Fibroblast of lung (primary cell): ENCODE measurements around the gene B3GALT2. TPM values are rescaled to one million over a fixed set of nuclear protein-coding genes. Genes with fewer than 3 reads are reported as not detected.
A peak's percentile ranks its signal among the peaks of the same experiment; 100 is the strongest.

Experiments
- DNase-seq, 2 donors: peaks; one replicate each; pipeline versions ENCODE4 v3.0.0 to v3.0.0-alpha.2; 2010; ENCODE audit warnings: low read depth in 2 of 2
- H2AFZ ChIP-seq: 2 replicates; pipeline ENCODE4 v1.5.1; 2012; ENCODE audit warnings: low read length, control low read depth, inconsistent platforms
- H3K27ac ChIP-seq: 2 replicates; pipeline ENCODE4 v1.5.1; 2011; ENCODE audit warnings: low read length, control low read depth; ENCODE audit not compliant: insufficient read depth
- H3K27me3 ChIP-seq: 2 replicates; pipeline ENCODE4 v1.5.1; 2011; ENCODE audit warnings: mild to moderate bottlenecking, low read length; ENCODE audit not compliant: control insufficient read depth, insufficient read depth
- H3K36me3 ChIP-seq: 2 replicates; pipeline ENCODE4 v1.5.1; 2011; ENCODE audit warnings: low read length; ENCODE audit not compliant: control insufficient read depth, insufficient read depth
- H3K4me1 ChIP-seq: 2 replicates; pipeline ENCODE4 v1.5.1; 2011; ENCODE audit warnings: low read length; ENCODE audit not compliant: control insufficient read depth, insufficient read depth; ENCODE audit errors: extremely low read depth
- H3K4me2 ChIP-seq: 2 replicates; pipeline ENCODE4 v1.5.1; 2011; ENCODE audit warnings: low read length, control low read depth; ENCODE audit not compliant: insufficient read depth; ENCODE audit errors: extremely low read depth
- H3K4me3 ChIP-seq, 4 experiments: fragments of 200-600 bp in 1 of 4; sonication (generic) in 1 of 4; replicated peaks in 1 of 4; 2 replicates each; pipeline ENCODE4 v1.5.1; 2011 to 2016; ENCODE audit warnings: low read length in 4 of 4, low read depth in 3 of 4, mild to moderate bottlenecking in 3 of 4, control low read depth in 2 of 4, inconsistent platforms in 1 of 4, mixed read lengths in 1 of 4; ENCODE audit not compliant: insufficient read depth in 1 of 4; ENCODE audit errors: control extremely low read depth in 1 of 4
- H3K79me2 ChIP-seq: 2 replicates; pipeline ENCODE4 v1.5.1; 2012; ENCODE audit warnings: mild to moderate bottlenecking, low read length, inconsistent platforms; ENCODE audit not compliant: control insufficient read depth, insufficient read depth
- H3K9ac ChIP-seq: 2 replicates; pipeline ENCODE4 v1.5.1; 2011; ENCODE audit warnings: mild to moderate bottlenecking, low read length, control low read depth; ENCODE audit not compliant: insufficient read depth
- H3K9me3 ChIP-seq: 2 replicates; pipeline ENCODE4 v1.5.1; 2012; ENCODE audit warnings: low read depth, low read length; ENCODE audit not compliant: control insufficient read depth, insufficient read depth
- H4K20me1 ChIP-seq: 2 replicates; pipeline ENCODE4 v1.5.1; 2011; ENCODE audit warnings: low read length; ENCODE audit not compliant: control insufficient read depth, insufficient read depth; ENCODE audit errors: extremely low read depth
- CTCF ChIP-seq, 2 donors: IDR thresholded peaks in 1 of 2; conservative IDR thresholded peaks in 1 of 2; 1 replicate in 1 of 2; 2 replicates in 1 of 2; pipeline ENCODE4 v1.5.1; 2011 to 2012; ENCODE audit warnings: low read length in 2 of 2, control low read depth in 1 of 2, inconsistent platforms in 1 of 2, low read depth in 1 of 2, mild to moderate bottlenecking in 1 of 2
- EZH2 ChIP-seq: IDR thresholded peaks from 2 replicates; pipeline ENCODE4 v1.5.1; 2012; ENCODE audit warnings: low read length, control low read depth, mild to moderate bottlenecking; ENCODE audit errors: missing control alignments
- polyA plus RNA-seq, 2 donors: library from polyadenylated mRNA; depleted of rRNA in 1 of 2; stranded (reverse) in 1 of 2; unstranded in 1 of 2; fragments of >200 nt; gene quantifications; 2 replicates each; pipeline ENCODE4 v1.2.1, GENCODE V29; 2011 to 2012; ENCODE audit warnings: missing spikeins in 1 of 2
- total RNA-seq: library from RNA; depleted of rRNA; stranded (reverse); fragments of >200 nt; gene quantifications from 2 replicates; pipeline ENCODE4 v1.2.1, GENCODE V29; 2014

The B3GALT2 gene
- total and polyA plus RNA-seq, 2 donors (not counting 1 experiment from before 2014, with no cell fraction given) = 1.3 to 46.2 TPM

DNA sequence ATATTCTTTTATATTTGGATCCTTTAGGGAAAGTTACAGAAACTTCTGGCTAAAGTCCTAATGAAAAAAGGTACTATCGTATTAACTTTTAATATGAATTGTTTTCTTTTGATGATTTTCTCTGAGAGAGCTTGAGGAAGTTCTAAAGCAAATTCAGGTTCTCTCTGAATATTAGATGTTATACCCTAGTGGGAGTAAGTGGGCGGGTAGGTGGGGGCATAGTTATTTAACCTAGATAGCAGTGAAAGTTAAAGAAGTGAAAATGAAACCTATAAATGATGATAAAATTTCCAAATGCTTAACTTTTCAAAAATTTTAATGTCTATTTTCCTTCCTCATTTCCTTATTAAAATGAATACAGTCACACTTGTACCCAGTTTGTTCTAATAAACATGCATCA, 26.2 kb upstream of the B3GALT2 start:
- no peak overlapping the region for H3K4me2 ChIP-seq
- H3K9me3 ChIP-seq = no peaks in the 10 kb centered on the region
- H4K20me1 ChIP-seq = no peaks in the 10 kb centered on the region
- no peak overlapping the region for H3K4me3 ChIP-seq
- no peaks in the 10 kb centered on the region for H3K27me3 ChIP-seq
- peaks cover 2% of the 10 kb centered on the region for H3K36me3 ChIP-seq
- TF ChIP-seq EZH2 = no peak
- no peak for TF ChIP-seq CTCF (conservative IDR thresholded peaks at IDR 0.05 in 1 of 2, IDR thresholded peaks at IDR 0.05 in 1 of 2; ENCODE audit: low read depth in 1 of 2, low read length in 2 of 2)
- H3K9ac ChIP-seq = no peak overlapping the region
- no peak overlapping the region for H3K27ac ChIP-seq
- H3K79me2 ChIP-seq = no peaks in the 10 kb centered on the region
- no peaks in the 10 kb centered on the region for H3K4me1 ChIP-seq
- no peak for DNase-seq
- H2AFZ ChIP-seq = no peak overlapping the region

- H3K4me3 ChIP-seq = no peak overlapping the region
- no peaks in the 10 kb centered on the region for H4K20me1 ChIP-seq
- H3K9me3 ChIP-seq = no peaks in the 10 kb centered on the region
- H3K27ac ChIP-seq = peak overlapping the region; percentile 54
- H2AFZ ChIP-seq = no peak overlapping the region
- H3K4me1 ChIP-seq = no peaks in the 10 kb centered on the region
- DNase-seq = peak; percentile 76 to 94
- TF ChIP-seq EZH2 (no peak), CTCF (conservative IDR thresholded peaks at IDR 0.05 in 1 of 2, IDR thresholded peaks at IDR 0.05 in 1 of 2; ENCODE audit: low read depth in 1 of 2, low read length in 2 of 2) (no peak)
- peaks cover 2% of the 10 kb centered on the region for H3K36me3 ChIP-seq
- H3K9ac ChIP-seq = no peak overlapping the region
- H3K4me2 ChIP-seq = peak overlapping the region; percentile 9
- no peaks in the 10 kb centered on the region for H3K79me2 ChIP-seq
- no peaks in the 10 kb centered on the region for H3K27me3 ChIP-seq
Measured at GRCh38 chr1:193211539-193211938, 25.1 kb upstream of the B3GALT2 start.

GRCh38 chr1:193210996-193211395, 24.6 kb upstream of the B3GALT2 start:
- Histone ChIP-seq H3K4me2 (no peak overlapping the region), H2AFZ (no peak overlapping the region), H3K4me1 (no peaks in the 10 kb centered on the region), H3K79me2 (no peaks in the 10 kb centered on the region), H3K27ac (peak overlapping the region; percentile 54), H3K9ac (no peak overlapping the region), H3K4me3 (no peak overlapping the region), H3K9me3 (no peaks in the 10 kb centered on the region), H4K20me1 (no peaks in the 10 kb centered on the region), H3K27me3 (no peaks in the 10 kb centered on the region), H3K36me3 (peaks cover 2% of the 10 kb centered on the region)
- no peak for DNase-seq
- TF ChIP-seq CTCF (conservative IDR thresholded peaks at IDR 0.05 in 1 of 2, IDR thresholded peaks at IDR 0.05 in 1 of 2; ENCODE audit: low read depth in 1 of 2, low read length in 2 of 2) (no peak), EZH2 (no peak)
